Stimulated activated effector memory CD8-positive, alpha-beta T cell treated with anti-CD3 and anti-CD28 coated beads, Interleukin-12 subunit alpha, Interleukin-12 subunit beta, amount 100 ng/mL, for 72 hours (primary cell): ENCODE data around the gene ENTPD2.
A peak's percentile ranks its signal among the peaks of the same experiment; 100 is the strongest.

Experiments
- ATAC-seq: fragments of 150-1000 bp; cut with Tn5 transposase; 2 replicates; pipeline ENCODE4 v1.10.0; 2021
- DNase-seq, 2 donors: peaks; one replicate each; pipeline ENCODE4 v3.0.0; 2021 to 2022; ENCODE audit warnings: low spot score in 2 of 2
- H3K27ac Mint-ChIP-seq: one replicate; pipeline ENCODE4 v1.8.0; 2022; ENCODE audit warnings: mild to moderate bottlenecking, mixed read lengths
- H3K36me3 Mint-ChIP-seq: one replicate; pipeline ENCODE4 v1.8.0; 2022; ENCODE audit warnings: mild to moderate bottlenecking, mixed read lengths
- H3K4me1 Mint-ChIP-seq: one replicate; pipeline ENCODE4 v1.8.0; 2022; ENCODE audit warnings: mixed read lengths
- H3K4me3 Mint-ChIP-seq: one replicate; pipeline ENCODE4 v1.8.0; 2022; ENCODE audit warnings: mild to moderate bottlenecking, mixed read lengths
- H3K9me3 Mint-ChIP-seq: one replicate; pipeline ENCODE4 v1.8.0; 2022; ENCODE audit warnings: mixed read lengths

ENTPD2 gene

DNA sequence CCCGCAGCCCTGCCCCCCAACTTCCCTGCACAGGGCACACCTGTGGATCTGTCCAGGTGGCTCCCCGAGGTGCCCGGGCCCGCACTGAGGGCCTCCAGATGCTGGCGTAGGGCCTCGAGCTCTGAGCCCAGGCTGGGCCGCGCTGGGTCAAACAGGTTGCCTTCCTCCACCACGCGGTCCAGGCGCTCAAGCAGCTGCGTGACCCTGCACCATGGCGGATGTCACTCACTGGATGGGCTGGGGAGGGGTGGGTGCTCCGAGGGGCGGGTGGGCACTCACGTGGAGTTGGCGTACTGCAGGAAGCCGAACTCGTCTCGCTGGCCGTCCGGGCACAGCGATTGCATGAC lies 31.2 kb downstream of the ENTPD2 start:
- H3K4me3 Mint-ChIP-seq, result no peak overlapping the region
- ATAC-seq, result no peak
- H3K36me3 Mint-ChIP-seq, result peaks cover 21% of the 10 kb centered on the region
- peaks cover 25% of the 10 kb centered on the region for H3K4me1 Mint-ChIP-seq
- no peaks in the 10 kb centered on the region for H3K9me3 Mint-ChIP-seq
- no peak overlapping the region for H3K27ac Mint-ChIP-seq
- DNase-seq, result no peak

DNA sequence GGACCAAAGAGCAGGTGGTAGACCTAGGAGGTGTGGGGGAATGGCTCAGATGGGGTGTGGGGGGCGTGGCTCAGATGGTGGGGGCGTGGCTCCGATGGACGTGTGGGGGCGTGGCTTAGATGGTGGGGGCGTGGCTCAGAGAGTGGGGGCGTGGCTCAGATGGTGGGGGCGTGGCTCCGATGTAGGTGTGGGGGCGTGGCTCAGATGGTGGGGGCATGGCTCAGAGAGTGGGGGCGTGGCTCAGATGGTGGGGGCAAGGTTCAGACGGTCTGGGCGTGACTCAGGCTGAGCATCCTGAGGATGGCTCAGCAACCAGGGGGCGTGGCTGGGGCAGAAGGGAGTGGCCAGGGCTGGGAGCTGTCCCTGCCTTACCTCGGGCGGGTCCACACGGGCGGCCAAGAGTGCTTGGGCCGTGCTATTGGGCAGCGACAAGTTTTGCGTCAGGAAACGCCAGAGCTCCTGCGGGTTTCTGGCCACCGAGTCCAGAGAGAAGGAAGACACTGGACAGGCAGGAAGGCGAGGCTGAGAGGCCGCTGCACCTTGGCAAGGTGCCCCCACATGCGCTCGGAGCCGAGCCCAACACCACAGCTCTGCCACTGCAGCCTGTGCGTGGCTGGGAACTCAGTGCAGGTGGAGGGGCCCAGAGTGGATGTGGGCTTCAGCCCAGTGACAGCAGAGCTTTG lies 31.7 kb downstream of the ENTPD2 start:
- Mint-ChIP-seq H3K4me3 (no peak overlapping the region), H3K4me1 (peaks cover 21% of the 10 kb centered on the region), H3K9me3 (no peaks in the 10 kb centered on the region), H3K27ac (peak overlapping the region; percentile 60), H3K36me3 (peaks cover 21% of the 10 kb centered on the region)
- DNase-seq, result peak; percentile 69 to 87
- ATAC-seq, result peak; percentile 81

DNA sequence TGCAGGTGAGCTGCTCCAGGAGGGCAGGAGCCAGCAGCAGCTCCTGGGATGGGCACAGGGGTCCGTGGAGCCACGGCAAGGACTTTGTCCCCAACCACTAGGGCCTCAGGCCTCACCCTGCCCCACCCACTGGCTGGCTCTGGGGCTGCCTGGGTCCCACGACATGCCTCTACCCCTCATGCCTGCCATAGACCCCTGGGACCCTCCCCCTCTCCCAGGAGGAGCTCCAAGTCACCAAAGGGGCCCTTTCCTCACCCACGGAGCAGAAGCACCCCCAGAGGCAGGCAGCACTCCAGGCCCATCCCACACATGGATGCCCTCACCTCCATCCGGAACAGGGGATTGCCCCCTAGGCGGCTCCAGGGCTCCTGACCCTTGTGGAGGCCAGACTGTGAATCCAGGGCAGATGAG lies 32.3 kb downstream of the ENTPD2 start:
- Mint-ChIP-seq H3K4me3 (no peak overlapping the region), H3K27ac (peak overlapping the region; percentile 60), H3K36me3 (peaks cover 21% of the 10 kb centered on the region), H3K9me3 (no peaks in the 10 kb centered on the region), H3K4me1 (peaks cover 16% of the 10 kb centered on the region)
- no peak for DNase-seq
- no peak for ATAC-seq

DNA sequence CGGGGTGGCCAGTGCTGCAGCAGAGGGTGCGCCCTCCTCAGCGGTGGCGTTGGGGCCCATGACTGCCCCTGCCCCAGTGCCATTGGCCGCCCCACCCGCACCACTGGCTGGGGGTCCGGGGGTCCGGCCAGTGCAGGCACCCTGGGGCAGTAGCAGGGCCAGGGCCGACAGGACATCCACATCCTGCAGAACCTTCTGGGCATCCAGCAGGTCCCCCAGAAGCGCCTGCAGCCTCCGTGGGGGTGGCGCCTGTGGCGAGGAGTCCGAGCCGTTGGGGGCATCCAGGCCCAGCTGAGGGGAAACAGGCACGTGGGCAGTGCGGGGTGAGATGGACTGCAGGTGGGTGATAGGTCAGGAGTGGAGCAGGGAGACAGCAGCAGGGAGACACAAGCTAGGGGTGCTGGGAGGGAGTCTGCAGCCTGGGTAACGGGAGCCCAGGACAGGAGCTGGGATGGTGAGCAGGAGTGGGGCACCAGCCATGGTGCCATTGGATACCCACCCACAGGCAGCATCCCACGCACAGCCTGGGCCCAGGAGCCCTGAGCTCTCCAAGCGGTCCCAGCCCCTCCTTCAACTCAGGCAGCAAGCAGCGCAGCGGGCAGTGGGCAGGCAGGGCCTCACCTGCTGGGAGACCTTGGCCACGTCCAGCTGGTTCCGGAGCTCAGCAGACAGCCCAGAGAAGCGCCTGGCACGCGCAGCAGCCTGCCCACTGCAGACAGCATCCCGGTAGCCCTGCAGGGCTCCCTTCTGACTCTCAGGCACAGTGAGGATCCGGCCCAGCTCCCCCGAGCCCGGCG lies 32.9 kb downstream of the ENTPD2 start:
- Mint-ChIP-seq H3K27ac (no peak overlapping the region), H3K4me1 (peaks cover 10% of the 10 kb centered on the region), H3K36me3 (peaks cover 21% of the 10 kb centered on the region), H3K4me3 (no peak overlapping the region), H3K9me3 (no peaks in the 10 kb centered on the region)
- no peak for DNase-seq
- ATAC-seq, result no peak

DNA sequence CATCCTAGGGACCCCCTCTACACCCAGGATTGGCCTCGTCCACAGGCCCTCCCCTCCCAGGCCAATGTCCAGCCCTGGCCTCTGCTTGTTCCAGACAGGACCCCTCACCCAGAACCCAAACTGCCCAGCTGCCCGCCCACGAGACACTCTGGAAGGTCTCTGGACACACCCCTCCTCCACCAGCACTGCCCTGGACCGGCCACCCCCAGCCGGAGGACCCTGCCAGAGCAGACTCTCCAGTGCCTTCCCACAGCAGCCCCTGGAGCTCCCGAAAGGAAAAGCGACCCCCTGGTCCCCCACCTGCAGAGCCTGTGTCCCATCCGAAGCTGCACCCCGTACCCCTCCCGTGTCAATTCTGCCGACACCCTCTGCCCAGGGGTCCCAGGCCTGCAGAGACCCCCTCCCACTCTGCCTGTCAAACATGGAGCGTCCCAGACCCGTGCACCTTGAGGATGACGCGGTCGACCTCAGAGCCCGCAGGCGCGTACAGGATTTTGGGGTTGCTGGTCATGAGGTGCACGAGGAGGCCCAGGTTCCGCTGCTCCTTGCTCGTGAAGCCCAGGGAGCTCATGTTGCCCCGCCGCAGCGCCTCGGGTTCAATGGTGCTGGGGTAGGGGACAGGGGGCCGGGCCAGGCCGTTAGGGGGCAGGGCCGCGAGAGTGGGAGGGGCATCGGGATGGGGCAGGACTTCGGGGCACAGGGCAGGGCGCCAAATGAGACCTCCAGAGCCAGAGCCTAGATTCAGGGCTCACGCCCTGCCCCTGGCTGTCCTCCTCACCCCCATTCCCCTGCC lies 33.8 kb downstream of the ENTPD2 start:
- DNase-seq (no peak), ATAC-seq (no peak)
- Mint-ChIP-seq H3K27ac (no peak overlapping the region), H3K4me3 (no peak overlapping the region), H3K9me3 (no peaks in the 10 kb centered on the region), H3K36me3 (peaks cover 21% of the 10 kb centered on the region), H3K4me1 (peaks cover 6% of the 10 kb centered on the region)

DNA sequence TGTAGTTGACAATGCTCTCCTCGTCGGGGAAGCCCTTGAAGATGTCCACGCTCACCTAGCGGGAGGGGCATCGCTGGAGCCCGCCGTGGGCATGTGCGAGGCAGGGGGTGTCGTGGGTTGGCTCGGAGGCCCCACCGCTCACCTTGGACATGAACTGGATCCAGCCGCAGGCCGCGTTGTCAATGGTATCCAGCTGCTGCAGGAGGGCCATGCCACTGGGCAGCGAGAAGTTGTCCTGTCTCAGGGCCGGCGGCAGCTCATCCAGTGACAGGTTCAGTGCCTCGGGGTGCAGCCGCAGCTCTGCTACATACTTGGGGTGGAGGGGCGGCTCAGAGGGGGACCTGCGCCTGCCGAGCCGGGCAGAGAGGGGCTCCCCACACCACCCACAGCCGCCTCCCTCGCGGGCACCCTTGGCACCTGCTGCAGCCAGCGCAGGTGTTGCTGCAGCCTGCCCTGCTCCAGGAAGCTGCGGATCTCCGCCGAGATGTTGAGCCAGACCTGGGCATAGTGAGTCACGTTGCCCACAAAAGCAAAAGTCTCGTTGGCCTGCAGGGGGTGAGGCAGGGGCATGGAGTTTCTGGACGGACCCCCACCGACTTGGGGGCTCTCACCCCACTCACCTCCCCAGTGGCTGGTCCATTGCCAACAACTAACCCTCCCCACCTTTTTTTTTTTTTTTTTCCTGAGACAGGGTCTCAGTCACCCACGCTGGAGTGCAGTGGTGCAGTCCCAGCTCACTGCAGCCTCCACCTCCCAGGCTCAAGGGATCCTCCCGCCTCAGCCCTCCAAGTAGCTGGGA lies 34.9 kb downstream of the ENTPD2 start:
- Mint-ChIP-seq H3K36me3 (peaks cover 21% of the 10 kb centered on the region), H3K4me3 (no peak overlapping the region), H3K27ac (no peak overlapping the region), H3K9me3 (no peaks in the 10 kb centered on the region), H3K4me1 (peaks cover 6% of the 10 kb centered on the region)
- no peak for ATAC-seq
- DNase-seq, result no peak

DNA sequence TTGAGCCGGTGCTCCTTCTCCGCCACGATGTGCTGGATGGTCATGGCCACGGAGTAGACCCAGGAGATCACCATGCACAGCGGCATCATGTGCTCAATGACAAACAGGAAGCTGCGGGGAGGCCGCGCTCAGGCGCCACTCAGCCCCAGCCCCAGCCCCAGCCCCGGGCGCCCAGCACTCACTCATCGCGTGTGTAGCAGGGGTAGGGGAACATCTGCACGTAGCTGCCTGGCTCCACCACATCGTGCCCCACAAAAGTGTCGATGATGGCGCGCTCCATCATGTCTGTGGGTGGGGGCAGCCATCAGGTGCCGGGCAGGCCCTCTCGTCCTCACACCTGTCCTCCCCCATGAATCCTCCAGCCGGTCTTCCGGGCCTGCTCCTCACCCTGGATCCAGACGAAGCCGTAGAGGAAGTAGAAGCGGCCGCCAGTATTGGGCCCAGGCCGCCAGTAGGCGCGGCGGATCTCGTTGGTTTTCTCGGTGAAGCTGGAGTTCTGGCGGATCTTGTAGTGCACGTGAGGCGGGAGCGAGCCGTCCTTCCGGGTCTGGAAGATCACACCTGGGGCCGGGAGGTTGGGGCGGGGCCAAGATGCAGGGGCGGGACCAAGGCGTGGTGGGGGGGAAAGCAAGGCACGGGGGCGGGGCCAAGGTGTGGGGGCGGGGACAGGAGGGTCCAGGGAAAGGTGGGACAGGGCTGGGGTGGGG lies 35.9 kb downstream of the ENTPD2 start:
- Mint-ChIP-seq H3K9me3 (no peaks in the 10 kb centered on the region), H3K4me1 (peaks cover 6% of the 10 kb centered on the region), H3K27ac (no peak overlapping the region), H3K36me3 (peaks cover 21% of the 10 kb centered on the region), H3K4me3 (no peak overlapping the region)
- no peak for DNase-seq
- no peak for ATAC-seq

DNA sequence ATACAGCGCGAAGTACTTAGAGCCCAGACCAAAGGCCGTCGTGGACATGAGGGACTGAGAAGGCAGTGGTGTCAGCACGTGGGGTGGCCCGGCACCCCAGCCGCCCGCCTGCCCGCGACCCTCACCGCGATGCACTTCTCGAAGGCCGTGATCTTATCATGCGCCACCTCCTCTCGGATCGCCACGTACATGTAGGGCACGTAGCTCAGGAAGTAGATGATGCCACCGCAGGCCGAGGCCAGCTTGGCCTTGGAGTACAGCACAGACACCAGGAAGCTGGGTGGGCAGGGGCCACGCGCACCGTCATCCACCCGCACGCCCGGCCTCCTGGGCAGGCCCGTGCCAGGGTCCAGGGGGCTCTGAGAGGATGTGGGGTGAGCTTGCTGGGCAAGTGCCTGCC lies 36.8 kb downstream of the ENTPD2 start:
- H3K4me1 Mint-ChIP-seq, result peaks cover 3% of the 10 kb centered on the region
- DNase-seq (no peak), ATAC-seq (no peak)
- H3K9me3 Mint-ChIP-seq, result no peaks in the 10 kb centered on the region
- no peak overlapping the region for H3K4me3 Mint-ChIP-seq
- peaks cover 17% of the 10 kb centered on the region for H3K36me3 Mint-ChIP-seq
- no peak overlapping the region for H3K27ac Mint-ChIP-seq

DNA sequence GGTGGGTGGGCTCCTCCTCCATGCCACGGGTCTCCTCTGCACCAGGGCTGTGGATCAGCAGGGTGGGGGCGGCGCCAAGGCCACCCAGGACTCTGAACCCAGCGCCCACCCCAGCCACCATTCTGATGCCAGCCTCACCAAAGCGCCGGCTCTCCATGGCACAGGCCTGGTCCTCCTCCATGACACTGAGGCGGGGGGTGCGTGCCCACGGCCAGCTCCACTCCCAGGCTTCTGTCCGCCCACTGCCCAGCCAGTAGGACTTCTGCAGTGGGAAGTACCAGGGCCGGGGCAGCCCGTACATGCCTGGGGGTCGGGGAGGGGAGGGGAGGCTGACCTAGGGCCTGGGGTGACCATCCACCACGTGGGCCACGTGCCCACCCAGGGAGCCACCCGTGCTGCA lies 37.4 kb downstream of the ENTPD2 start:
- H3K36me3 Mint-ChIP-seq, result peaks cover 12% of the 10 kb centered on the region
- H3K9me3 Mint-ChIP-seq, result no peaks in the 10 kb centered on the region
- H3K27ac Mint-ChIP-seq, result no peak overlapping the region
- H3K4me3 Mint-ChIP-seq, result no peak overlapping the region
- no peak for DNase-seq
- H3K4me1 Mint-ChIP-seq, result no peaks in the 10 kb centered on the region
- no peak for ATAC-seq

DNA sequence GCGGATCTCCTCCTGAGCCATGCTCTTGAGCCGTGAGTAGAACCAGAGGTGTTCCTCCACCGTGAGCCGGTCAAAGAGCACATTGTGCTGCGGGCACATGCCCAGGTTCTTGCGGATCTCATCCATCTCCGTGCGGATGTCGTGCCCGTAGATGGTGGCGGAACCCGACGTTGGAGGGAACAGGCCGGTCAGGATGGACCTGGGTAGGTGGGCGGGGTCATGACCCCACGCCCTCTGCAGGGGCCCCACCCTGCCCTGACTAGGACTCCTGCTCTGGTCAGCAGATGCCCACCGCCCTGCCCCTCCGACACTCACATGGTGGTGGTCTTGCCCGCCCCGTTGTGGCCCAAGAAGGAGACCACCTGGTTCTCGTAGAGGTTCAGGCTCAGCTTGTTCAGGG lies 37.9 kb downstream of the ENTPD2 start:
- no peak overlapping the region for H3K4me3 Mint-ChIP-seq
- H3K27ac Mint-ChIP-seq, result no peak overlapping the region
- H3K9me3 Mint-ChIP-seq, result no peaks in the 10 kb centered on the region
- no peaks in the 10 kb centered on the region for H3K4me1 Mint-ChIP-seq
- peaks cover 12% of the 10 kb centered on the region for H3K36me3 Mint-ChIP-seq
- ATAC-seq (no peak), DNase-seq (no peak)

DNA sequence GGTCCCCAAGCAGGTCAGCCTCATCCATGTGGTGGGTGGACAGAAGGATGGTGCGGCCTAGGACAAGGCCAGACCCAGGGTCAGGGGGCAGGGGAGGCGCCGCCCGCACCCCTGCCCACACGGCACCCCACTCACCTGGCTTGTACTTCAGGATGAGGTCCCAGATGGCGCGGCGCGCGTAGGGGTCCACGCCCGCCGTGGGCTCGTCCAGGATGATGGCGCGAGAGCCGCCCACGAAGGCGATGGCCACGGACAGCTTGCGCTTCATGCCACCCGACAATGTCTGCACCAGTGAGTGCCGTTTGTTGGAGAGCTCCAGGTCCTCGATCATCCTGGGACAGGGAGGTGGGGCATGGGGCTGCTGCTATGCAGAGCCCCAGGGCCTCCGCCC lies 38.3 kb downstream of the ENTPD2 start:
- DNase-seq (no peak), ATAC-seq (no peak)
- Mint-ChIP-seq H3K9me3 (no peaks in the 10 kb centered on the region), H3K27ac (no peak overlapping the region), H3K4me1 (no peaks in the 10 kb centered on the region), H3K4me3 (no peak overlapping the region), H3K36me3 (peaks cover 12% of the 10 kb centered on the region)

DNA sequence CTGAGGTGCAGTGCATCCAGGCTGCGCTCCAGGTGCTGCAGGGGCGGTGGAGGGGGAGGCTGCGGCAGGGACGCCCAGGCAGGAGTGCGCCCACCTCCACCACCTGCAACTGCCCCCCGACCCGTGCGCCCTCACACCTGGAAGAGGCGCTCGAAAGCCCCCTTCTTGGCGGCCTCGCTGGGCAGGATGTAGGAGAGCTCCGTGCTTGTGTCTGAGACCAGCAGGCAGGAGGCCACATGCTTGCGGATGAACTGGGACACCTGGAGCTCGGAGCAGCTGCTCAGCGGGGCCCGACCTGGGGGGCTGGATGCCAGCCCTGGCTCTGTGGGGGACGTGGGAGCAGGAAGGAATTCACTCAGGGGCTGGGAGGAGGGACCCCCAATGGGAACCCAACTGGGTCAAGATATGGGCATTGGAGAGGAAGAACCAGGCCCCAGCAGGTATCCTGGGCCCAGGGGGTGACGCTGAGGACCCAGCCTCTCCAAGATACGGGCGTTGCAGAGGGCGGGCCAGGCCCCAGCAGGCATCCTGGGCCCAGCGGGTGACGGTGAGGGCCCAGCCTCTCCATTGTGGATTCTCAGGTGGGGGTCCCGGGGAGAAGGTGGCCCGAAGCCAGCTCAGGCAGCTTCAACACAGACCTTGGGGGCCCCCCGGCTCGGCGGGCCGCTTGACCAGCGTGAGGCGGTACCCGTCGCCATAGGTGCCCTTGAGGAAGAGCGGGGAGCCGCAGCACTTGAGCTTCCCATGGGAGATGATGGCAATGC lies 38.9 kb downstream of the ENTPD2 start:
- H3K27ac Mint-ChIP-seq, result no peak overlapping the region
- H3K36me3 Mint-ChIP-seq, result peaks cover 8% of the 10 kb centered on the region
- no peaks in the 10 kb centered on the region for H3K9me3 Mint-ChIP-seq
- DNase-seq (no peak), ATAC-seq (no peak)
- H3K4me1 Mint-ChIP-seq, result no peaks in the 10 kb centered on the region
- no peak overlapping the region for H3K4me3 Mint-ChIP-seq

DNA sequence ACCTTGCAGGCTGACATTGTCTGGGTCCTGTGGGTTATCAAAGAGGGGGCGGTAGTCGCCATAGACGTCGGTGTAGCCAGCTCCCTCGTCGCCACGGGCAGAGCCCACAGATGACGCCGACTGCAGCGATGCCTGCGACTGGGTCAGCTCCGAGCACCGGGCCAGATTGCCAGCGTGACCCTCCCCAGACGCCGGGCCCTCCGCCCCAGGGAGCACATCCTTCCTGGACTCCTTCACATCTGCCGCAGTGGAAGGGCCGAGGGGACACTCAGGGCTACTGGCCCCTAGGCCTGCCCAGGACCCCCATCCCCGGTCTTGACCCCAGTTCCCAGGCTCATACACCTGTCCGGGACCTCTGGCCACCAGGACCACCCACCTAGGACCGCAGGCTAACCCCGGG lies 39.7 kb downstream of the ENTPD2 start:
- Mint-ChIP-seq H3K36me3 (peaks cover under 1% of the 10 kb centered on the region), H3K4me3 (no peak overlapping the region), H3K27ac (no peak overlapping the region), H3K9me3 (no peaks in the 10 kb centered on the region), H3K4me1 (no peaks in the 10 kb centered on the region)
- DNase-seq (no peak), ATAC-seq (no peak)

DNA sequence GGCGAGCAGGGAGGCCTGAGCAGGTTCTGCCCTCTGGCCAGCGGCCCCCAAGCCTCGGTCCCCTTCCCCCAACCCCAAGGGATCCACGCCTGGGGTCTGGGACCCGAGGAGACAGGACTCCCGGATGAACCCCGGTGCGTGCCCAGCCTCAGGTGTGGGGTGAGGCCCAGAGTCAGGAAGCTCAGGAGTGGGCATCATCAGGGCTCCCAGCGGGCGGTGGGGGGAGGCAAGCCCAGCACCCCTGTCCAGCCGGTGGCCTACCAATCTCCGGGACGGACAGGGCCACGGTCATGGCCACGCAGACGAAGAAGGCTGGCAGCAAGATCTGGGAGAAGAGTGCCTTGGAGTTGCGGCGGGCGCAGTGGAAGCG lies 40.3 kb downstream of the ENTPD2 start:
- Mint-ChIP-seq H3K4me1 (no peaks in the 10 kb centered on the region), H3K4me3 (no peak overlapping the region), H3K36me3 (no peaks in the 10 kb centered on the region), H3K9me3 (no peaks in the 10 kb centered on the region), H3K27ac (no peak overlapping the region)
- DNase-seq (no peak), ATAC-seq (no peak)
